Rectal smooth muscle tissue (tissue), 1 donor: ENCODE results near the gene COL23A1.

Source experiments
- H3K27ac ChIP-seq: one replicate; pipeline ENCODE4 v1.7.0; 2013; ENCODE audit warnings: low read depth, low read length, inconsistent platforms
- H3K27me3 ChIP-seq: one replicate; pipeline ENCODE4 v1.7.0; 2013; ENCODE audit warnings: low read length; ENCODE audit not compliant: control insufficient read depth, insufficient read depth
- H3K36me3 ChIP-seq: one replicate; pipeline ENCODE4 v1.7.0; 2013; ENCODE audit warnings: low read length; ENCODE audit not compliant: control insufficient read depth, insufficient read depth
- H3K4me1 ChIP-seq: one replicate; pipeline ENCODE4 v1.7.0; 2013; ENCODE audit warnings: low read length; ENCODE audit not compliant: control insufficient read depth, insufficient read depth
- H3K4me3 ChIP-seq: one replicate; pipeline ENCODE4 v1.7.0; 2013; ENCODE audit warnings: low read length
- H3K9ac ChIP-seq: one replicate; pipeline ENCODE4 v1.7.0; 2013; ENCODE audit warnings: low read length

The COL23A1 gene

GRCh38 chr5:178227138-178227659 lies 363.0 kb downstream of the COL23A1 start:
- H3K36me3 ChIP-seq = peaks cover 17% of the 10 kb centered on the region
- no peak overlapping the region for H3K27ac ChIP-seq
- H3K4me1 ChIP-seq = peaks cover 10% of the 10 kb centered on the region
- H3K9ac ChIP-seq = no peak overlapping the region
- H3K4me3 ChIP-seq = no peak overlapping the region
- no peaks in the 10 kb centered on the region for H3K27me3 ChIP-seq

GRCh38 chr5:178225174-178225573 lies 365.0 kb downstream of the COL23A1 start:
- Histone ChIP-seq H3K36me3 (peaks cover 16% of the 10 kb centered on the region), H3K4me3 (no peak overlapping the region), H3K4me1 (no peaks in the 10 kb centered on the region), H3K27ac (no peak overlapping the region), H3K27me3 (no peaks in the 10 kb centered on the region), H3K9ac (no peak overlapping the region)

- Histone ChIP-seq H3K36me3 (peaks cover 12% of the 10 kb centered on the region), H3K4me1 (no peaks in the 10 kb centered on the region), H3K27ac (no peak overlapping the region), H3K9ac (no peak overlapping the region), H3K27me3 (no peaks in the 10 kb centered on the region), H3K4me3 (no peak overlapping the region)
Measured at GRCh38 chr5:178224403-178224802, 365.8 kb downstream of the COL23A1 start.

- Histone ChIP-seq H3K27me3 (no peaks in the 10 kb centered on the region), H3K9ac (no peak overlapping the region), H3K4me1 (no peaks in the 10 kb centered on the region), H3K27ac (no peak overlapping the region), H3K4me3 (no peak overlapping the region), H3K36me3 (peaks cover 9% of the 10 kb centered on the region)
Measured at GRCh38 chr5:178223828-178224335, 366.3 kb downstream of the COL23A1 start.

- H3K27ac ChIP-seq = no peak overlapping the region
- no peaks in the 10 kb centered on the region for H3K4me1 ChIP-seq
- H3K27me3 ChIP-seq = no peaks in the 10 kb centered on the region
- H3K36me3 ChIP-seq = peaks cover 9% of the 10 kb centered on the region
- no peak overlapping the region for H3K9ac ChIP-seq
- H3K4me3 ChIP-seq = no peak overlapping the region
Measured at GRCh38 chr5:178223196-178223773, 366.9 kb downstream of the COL23A1 start.

- Histone ChIP-seq H3K27me3 (no peaks in the 10 kb centered on the region), H3K4me1 (no peaks in the 10 kb centered on the region), H3K9ac (no peak overlapping the region), H3K4me3 (no peak overlapping the region), H3K36me3 (peaks cover 9% of the 10 kb centered on the region), H3K27ac (no peak overlapping the region)
Measured at GRCh38 chr5:178222292-178222691, 367.9 kb downstream of the COL23A1 start.

GRCh38 chr5:178221853-178222252 lies 368.3 kb downstream of the COL23A1 start:
- no peak overlapping the region for H3K9ac ChIP-seq
- peaks cover 9% of the 10 kb centered on the region for H3K36me3 ChIP-seq
- no peak overlapping the region for H3K4me3 ChIP-seq
- H3K27me3 ChIP-seq = no peaks in the 10 kb centered on the region
- no peaks in the 10 kb centered on the region for H3K4me1 ChIP-seq
- H3K27ac ChIP-seq = no peak overlapping the region

GRCh38 chr5:178221282-178221681 lies 368.9 kb downstream of the COL23A1 start:
- Histone ChIP-seq H3K27ac (no peak overlapping the region), H3K9ac (no peak overlapping the region), H3K4me3 (no peak overlapping the region), H3K27me3 (no peaks in the 10 kb centered on the region), H3K36me3 (peaks cover 15% of the 10 kb centered on the region), H3K4me1 (no peaks in the 10 kb centered on the region)

- no peaks in the 10 kb centered on the region for H3K27me3 ChIP-seq
- no peaks in the 10 kb centered on the region for H3K4me1 ChIP-seq
- H3K36me3 ChIP-seq = peaks cover 30% of the 10 kb centered on the region
- H3K9ac ChIP-seq = no peak overlapping the region
- no peak overlapping the region for H3K27ac ChIP-seq
- H3K4me3 ChIP-seq = no peak overlapping the region
Measured at GRCh38 chr5:178218827-178219226, 371.4 kb downstream of the COL23A1 start.

GRCh38 chr5:178218237-178218776 lies 371.9 kb downstream of the COL23A1 start:
- Histone ChIP-seq H3K36me3 (peaks cover 33% of the 10 kb centered on the region), H3K27ac (no peak overlapping the region), H3K4me1 (no peaks in the 10 kb centered on the region), H3K27me3 (no peaks in the 10 kb centered on the region), H3K9ac (no peak overlapping the region), H3K4me3 (no peak overlapping the region)

- Histone ChIP-seq H3K9ac (no peak overlapping the region), H3K4me3 (no peak overlapping the region), H3K4me1 (no peaks in the 10 kb centered on the region), H3K27ac (no peak overlapping the region), H3K36me3 (peaks cover 44% of the 10 kb centered on the region), H3K27me3 (no peaks in the 10 kb centered on the region)
Measured at GRCh38 chr5:178216779-178217178, 373.4 kb downstream of the COL23A1 start.

GRCh38 chr5:178216088-178216534 lies 374.1 kb downstream of the COL23A1 start:
- H3K9ac ChIP-seq = no peak overlapping the region
- peaks cover 48% of the 10 kb centered on the region for H3K36me3 ChIP-seq
- no peak overlapping the region for H3K4me3 ChIP-seq
- no peak overlapping the region for H3K27ac ChIP-seq
- no peaks in the 10 kb centered on the region for H3K4me1 ChIP-seq
- H3K27me3 ChIP-seq = no peaks in the 10 kb centered on the region
